Measurements from ENCODE around the gene FKBP1A.
"Not testable (repeated sequence)": the region's sequence is repeated elsewhere in the genome, so short reads cannot be mapped to it uniquely, and the experiment has no call there.

The FKBP1A gene

DNA sequence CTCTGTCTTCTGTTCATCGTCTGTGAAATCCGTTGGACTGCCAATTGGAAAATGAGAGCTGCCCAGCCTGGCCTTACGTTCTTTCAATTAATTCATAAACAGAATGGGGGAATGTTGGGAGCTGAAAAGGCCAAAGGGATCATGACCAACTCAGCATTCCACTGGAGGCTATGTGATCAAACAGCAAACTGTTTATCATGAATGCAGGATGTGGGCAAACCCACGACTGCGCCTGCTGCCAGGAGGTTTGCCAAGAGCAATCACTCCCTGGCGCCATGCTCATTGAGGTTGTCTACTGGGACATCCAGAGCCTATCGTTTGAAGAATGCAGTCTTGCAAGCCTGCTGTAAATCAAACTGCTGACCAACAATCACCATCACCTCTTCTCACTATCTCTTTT is 9.3 kb upstream of the FKBP1A start:
- no peak for DNase-seq (ENCODE audit: low read depth)
- no peak overlapping the region for H3K4me3 ChIP-seq (ENCODE audit: low read length)
- TF ChIP-seq, protein P1, sequence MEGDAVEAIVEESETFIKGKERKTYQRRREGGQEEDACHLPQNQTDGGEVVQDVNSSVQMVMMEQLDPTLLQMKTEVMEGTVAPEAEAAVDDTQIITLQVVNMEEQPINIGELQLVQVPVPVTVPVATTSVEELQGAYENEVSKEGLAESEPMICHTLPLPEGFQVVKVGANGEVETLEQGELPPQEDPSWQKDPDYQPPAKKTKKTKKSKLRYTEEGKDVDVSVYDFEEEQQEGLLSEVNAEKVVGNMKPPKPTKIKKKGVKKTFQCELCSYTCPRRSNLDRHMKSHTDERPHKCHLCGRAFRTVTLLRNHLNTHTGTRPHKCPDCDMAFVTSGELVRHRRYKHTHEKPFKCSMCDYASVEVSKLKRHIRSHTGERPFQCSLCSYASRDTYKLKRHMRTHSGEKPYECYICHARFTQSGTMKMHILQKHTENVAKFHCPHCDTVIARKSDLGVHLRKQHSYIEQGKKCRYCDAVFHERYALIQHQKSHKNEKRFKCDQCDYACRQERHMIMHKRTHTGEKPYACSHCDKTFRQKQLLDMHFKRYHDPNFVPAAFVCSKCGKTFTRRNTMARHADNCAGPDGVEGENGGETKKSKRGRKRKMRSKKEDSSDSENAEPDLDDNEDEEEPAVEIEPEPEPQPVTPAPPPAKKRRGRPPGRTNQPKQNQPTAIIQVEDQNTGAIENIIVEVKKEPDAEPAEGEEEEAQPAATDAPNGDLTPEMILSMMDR (conservative IDR thresholded peaks at IDR 0.05; ENCODE audit: low read depth, low read length) = no peak

DNA sequence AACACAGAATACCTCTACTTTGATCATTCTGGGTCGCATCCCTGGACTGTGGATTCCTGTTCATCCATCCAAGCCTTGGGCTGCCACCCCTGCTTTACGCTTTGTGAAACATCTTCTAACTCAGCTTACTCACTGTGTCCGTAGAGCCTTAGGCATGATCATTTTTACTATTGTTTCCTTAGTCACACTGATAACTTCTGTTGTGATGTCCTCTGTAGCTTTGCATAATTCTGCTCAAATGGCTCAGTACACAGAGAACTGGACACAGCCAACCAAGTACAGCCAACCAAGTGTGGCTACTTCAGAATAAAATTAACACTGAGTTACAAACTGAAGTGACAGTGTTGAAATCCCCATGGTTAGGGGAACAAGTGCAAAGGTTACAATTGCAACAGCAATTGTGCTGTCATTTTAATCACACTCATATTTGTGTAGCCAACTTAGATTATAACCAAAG is 8.6 kb upstream of the FKBP1A start:
- no peak overlapping the region for H3K4me3 ChIP-seq (ENCODE audit: low read length)
- TF ChIP-seq, protein P1 (conservative IDR thresholded peaks at IDR 0.05; ENCODE audit: low read depth, low read length) = no peak
- DNase-seq (ENCODE audit: low read depth) = no peak

DNA sequence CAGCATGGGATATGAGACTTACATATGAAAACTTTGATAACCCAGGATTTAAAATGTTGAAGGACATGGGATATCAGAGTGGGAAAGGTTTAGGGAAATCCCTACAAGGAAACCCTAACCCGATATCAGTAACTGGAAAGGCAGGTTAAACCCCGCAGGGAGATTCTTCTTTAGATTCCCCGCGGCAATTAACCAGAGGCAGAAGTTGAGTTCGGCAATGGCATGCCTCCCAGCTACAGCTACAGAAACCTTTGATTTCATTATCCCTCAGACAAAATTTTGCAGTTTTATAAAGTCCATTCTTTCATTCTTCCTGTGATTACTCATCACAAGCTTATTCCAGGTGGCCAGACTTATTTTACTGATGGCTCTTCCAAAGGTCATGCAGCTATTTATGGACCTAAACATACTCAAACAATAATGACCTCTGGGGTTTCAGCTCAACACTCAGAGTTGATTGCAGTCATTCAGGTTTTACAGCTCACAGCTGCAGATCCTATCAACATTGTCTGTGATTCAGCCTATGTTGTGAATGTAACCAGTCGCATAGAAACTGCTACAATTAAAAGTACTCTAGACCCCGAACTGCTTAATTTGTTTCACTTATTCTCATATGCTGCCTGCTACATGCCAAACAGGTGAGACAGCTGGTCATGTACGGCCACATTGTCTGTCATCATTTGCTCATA is 7.0 kb upstream of the FKBP1A start:
- not testable (repeated sequence) for H3K4me3 ChIP-seq (ENCODE audit: low read length); DNase-seq (ENCODE audit: low read depth)

DNA sequence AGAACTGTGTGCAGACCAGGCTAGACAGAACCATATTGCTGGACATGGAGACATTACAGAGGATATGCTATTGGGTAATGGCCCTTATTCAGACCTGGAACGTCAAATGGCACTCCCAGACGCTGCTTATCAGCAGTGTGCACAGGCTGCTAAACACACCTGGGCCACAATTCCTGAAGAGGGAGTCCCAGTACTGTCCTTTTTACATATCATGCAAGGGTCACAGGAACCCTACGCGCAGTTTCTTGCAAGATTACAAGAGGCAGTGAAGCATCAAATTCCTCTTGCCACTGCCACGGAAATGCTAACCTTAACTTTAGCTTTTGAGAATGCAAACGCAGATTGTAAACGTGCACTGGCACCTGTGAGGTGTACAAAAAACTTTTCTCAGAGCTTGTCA is 5.3 kb upstream of the FKBP1A start:
- not testable (repeated sequence) for DNase-seq (ENCODE audit: low read depth); H3K4me3 ChIP-seq (ENCODE audit: low read length)

DNA sequence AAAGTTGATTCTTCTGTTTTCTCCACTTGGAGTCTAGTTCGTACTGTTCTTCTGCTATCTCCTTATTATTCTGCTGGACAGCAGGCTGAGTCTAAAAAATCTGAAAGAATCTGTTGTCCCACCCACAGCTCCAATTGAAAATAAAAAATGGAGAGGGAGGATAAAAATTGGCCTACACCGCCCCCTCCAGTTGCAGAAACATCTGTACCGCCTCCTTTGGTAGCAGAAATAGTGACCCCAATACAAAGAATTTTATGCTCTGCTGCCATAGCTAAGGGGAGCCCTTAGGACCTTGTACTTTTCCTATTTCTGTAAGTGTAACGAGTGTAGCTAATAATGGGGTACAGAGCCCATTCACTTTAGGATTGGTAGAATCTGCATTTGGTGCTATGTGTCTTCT is 4.9 kb upstream of the FKBP1A start:
- TF ChIP-seq, protein P1 (conservative IDR thresholded peaks at IDR 0.05; ENCODE audit: low read depth, low read length) = no peak
- DNase-seq (ENCODE audit: low read depth) = no peak
- no peak overlapping the region for H3K4me3 ChIP-seq (ENCODE audit: low read length)

DNA sequence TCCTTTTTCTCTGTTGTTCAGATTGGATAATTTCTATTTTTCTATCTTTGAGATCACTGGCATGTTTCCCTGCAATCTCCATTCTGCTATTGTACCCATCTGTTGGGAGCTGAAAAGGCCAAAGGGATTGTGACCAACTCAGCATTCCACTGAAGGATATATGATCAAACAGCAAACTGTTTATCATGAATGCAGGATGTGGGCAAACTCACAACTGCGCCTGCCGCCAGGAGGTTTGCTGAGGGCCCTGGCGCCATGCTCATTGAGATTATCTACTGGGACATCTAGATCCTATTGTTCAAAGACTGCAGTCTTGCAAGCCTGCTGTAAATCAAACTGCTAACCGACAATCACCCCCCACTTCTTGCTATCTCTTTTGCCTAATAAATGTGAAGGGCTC is 3.8 kb upstream of the FKBP1A start:
- no peak for DNase-seq (ENCODE audit: low read depth)
- TF ChIP-seq, protein P1 (conservative IDR thresholded peaks at IDR 0.05; ENCODE audit: low read depth, low read length) = no peak

DNA sequence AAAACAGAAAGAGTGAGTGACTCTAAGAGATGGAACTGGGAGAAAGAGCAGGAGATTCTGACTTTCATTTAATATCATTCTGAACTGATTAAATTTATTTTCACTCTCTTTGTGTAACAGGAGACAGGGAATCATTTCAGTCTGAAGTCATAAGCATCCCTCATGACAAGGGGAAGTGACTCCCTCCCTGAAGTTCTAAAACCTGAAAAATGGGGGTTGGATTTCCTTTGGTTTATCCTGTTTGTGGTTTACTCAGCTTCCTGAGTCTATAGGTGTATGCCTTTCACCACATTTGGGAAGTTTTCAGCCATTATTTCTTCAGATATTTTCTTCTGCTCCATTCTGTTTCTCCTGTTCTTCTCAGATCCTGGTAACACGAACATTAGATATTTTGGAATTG is 3.4 kb upstream of the FKBP1A start:
- H3K4me3 ChIP-seq (ENCODE audit: low read length) = no peak overlapping the region
- no peak for DNase-seq (ENCODE audit: low read depth)
- TF ChIP-seq, protein P1 (conservative IDR thresholded peaks at IDR 0.05; ENCODE audit: low read depth, low read length) = no peak

More for the DNA sequence above, 3.8 kb upstream of the FKBP1A start:
- no peak overlapping the region for H3K4me3 ChIP-seq (ENCODE audit: low read length)

DNA sequence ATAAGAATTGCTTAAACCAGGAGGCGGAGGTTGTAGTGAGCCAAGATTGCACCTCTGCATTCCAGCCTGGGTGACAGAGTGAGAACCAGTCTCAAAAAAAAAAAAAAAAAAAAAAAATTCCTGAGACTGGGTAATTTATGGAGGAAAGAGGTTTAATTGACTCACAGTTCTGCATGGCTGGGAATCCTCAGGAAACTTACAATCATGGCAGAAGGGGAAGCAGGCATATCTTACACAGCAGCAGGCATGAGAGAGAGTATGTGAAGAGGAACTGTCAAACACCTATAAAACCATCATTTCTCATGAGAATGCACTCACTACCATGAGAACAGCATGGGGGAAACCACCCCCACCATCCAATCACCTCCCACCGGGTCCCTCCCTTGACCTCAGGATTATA is 1.8 kb upstream of the FKBP1A start:
- TF ChIP-seq, protein P1 (conservative IDR thresholded peaks at IDR 0.05; ENCODE audit: low read depth, low read length) = no peak
- no peak overlapping the region for H3K4me3 ChIP-seq (ENCODE audit: low read length)
- no peak for DNase-seq (ENCODE audit: low read depth)

All from retinal pigment epithelial cell (primary cell).